CD4-positive, alpha-beta memory T cell (primary cell): ENCODE data around the gene RPA1. TPM values are rescaled to one million over a fixed set of nuclear protein-coding genes. Genes with fewer than 3 reads are reported as not detected.
"Not testable (repeated sequence)": the region's sequence is repeated elsewhere in the genome, so short reads cannot be mapped to it uniquely, and the experiment has no call there.

Experiments
- CTCF ChIA-PET: fragments of 350-600 bp; sonication (Branson Sonifier 250); formaldehyde crosslinking; loops from one replicate; lab custom pipeline; 2021; ENCODE audit warnings: inconsistent platforms; ENCODE audit not compliant: partially characterized antibody; lab: Charles Lee
- POLR2A ChIA-PET: fragments of 350-600 bp; sonication (Branson Sonifier 250); formaldehyde crosslinking; loops from one replicate; lab custom pipeline; 2021; ENCODE audit not compliant: partially characterized antibody; lab: Charles Lee
- DNase-seq, 5 donors: peaks; one replicate each; pipeline versions ENCODE4 v3.0.0 to v3.0.0-alpha.2; 2020 to 2022; ENCODE audit warnings: mixed read lengths in 1 of 5
- H3K27ac ChIP-seq: one replicate; pipeline ENCODE4 v1.7.0; 2013; ENCODE audit warnings: low read depth, low read length
- H3K27me3 ChIP-seq: 2 replicates; pipeline ENCODE4 v1.7.0; 2013; ENCODE audit warnings: mild to moderate bottlenecking, low read length, moderate library complexity; ENCODE audit not compliant: insufficient read depth
- H3K36me3 ChIP-seq: 2 replicates; pipeline ENCODE4 v1.7.0; 2013; ENCODE audit warnings: mild to moderate bottlenecking, low read length, moderate library complexity; ENCODE audit not compliant: insufficient read depth
- H3K4me1 ChIP-seq: 2 replicates; pipeline ENCODE4 v1.7.0; 2013; ENCODE audit warnings: mild to moderate bottlenecking, low read length, moderate library complexity; ENCODE audit not compliant: insufficient read depth
- H3K4me3 ChIP-seq, 2 donors: one replicate each; pipeline ENCODE4 v1.7.0; 2013; ENCODE audit warnings: low read length in 2 of 2, mild to moderate bottlenecking in 1 of 2
- H3K9me3 ChIP-seq, 2 donors: one replicate each; pipeline ENCODE4 v1.7.0; 2013; ENCODE audit warnings: low read length in 2 of 2, control low read depth in 1 of 2; ENCODE audit not compliant: control insufficient read depth in 1 of 2
- H3K27ac Mint-ChIP-seq, 7 donors: one replicate each; pipeline ENCODE4 v1.8.0; 2020 to 2021; ENCODE audit warnings: mixed read lengths in 7 of 7, mild to moderate bottlenecking in 6 of 7, inconsistent platforms in 3 of 7, moderate library complexity in 3 of 7
- H3K27me3 Mint-ChIP-seq, 2 donors: one replicate each; pipeline ENCODE4 v1.8.0; 2020 to 2021; ENCODE audit warnings: mixed read lengths in 2 of 2
- H3K36me3 Mint-ChIP-seq, 2 donors: one replicate each; pipeline ENCODE4 v1.8.0; 2020 to 2021; ENCODE audit warnings: mixed read lengths in 2 of 2, inconsistent platforms in 1 of 2, mild to moderate bottlenecking in 1 of 2
- H3K4me1 Mint-ChIP-seq, 4 donors: one replicate each; pipeline ENCODE4 v1.8.0; 2020 to 2021; ENCODE audit warnings: mixed read lengths in 4 of 4, mild to moderate bottlenecking in 1 of 4
- H3K4me3 Mint-ChIP-seq, 8 donors: one replicate each; pipeline ENCODE4 v1.8.0; 2020 to 2021; ENCODE audit warnings: mixed read lengths in 8 of 8, mild to moderate bottlenecking in 7 of 8, moderate library complexity in 6 of 8, inconsistent platforms in 3 of 8
- H3K9me3 Mint-ChIP-seq, 8 donors: one replicate each; pipeline ENCODE4 v1.8.0; 2020 to 2021; ENCODE audit warnings: mixed read lengths in 8 of 8, mild to moderate bottlenecking in 5 of 8, inconsistent platforms in 3 of 8, moderate library complexity in 1 of 8
- intact Hi-C: fragments of 100-400 bp; cut with micrococcal nuclease; formaldehyde crosslinking; loops from one replicate; pipeline ENCODE4 v1.15.1; 2023
- polyA plus RNA-seq, 2 donors: library from polyadenylated mRNA; unstranded; fragments of 300-500 nt; fragmentation: Illumina TruSeq; gene quantifications; one replicate each; pipeline ENCODE4 v1.2.3, GENCODE V29; 2021
- total RNA-seq, 2 experiments: library from RNA; stranded (reverse); gene quantifications; one replicate each; pipeline ENCODE4 v1.2.3, GENCODE V29; 2021

The RPA1 gene
- total and polyA plus RNA-seq, 4 experiments from 2014 or later, result 95.4 to 119 (median 107) TPM

- H3K4me1 Mint-ChIP-seq, result peaks cover 30 to 69% (median 45%) of the 10 kb centered on the region in 4 donors
- peak overlapping the region in 6 of 7 donors; percentile 1 to 88 (median 56) for H3K27ac Mint-ChIP-seq
- ChIA-PET POLR2A (interaction anchor here (0.6 to 1.5 kb wide), 3 partner anchors 11 to 118 kb away, joined by 3 to 6 read pairs (median 4); no protein-coding TSS in a partner anchor), CTCF (interaction anchor here (1.0 to 1.3 kb wide), 2 partner anchors 15 to 118 kb away, joined by 3 to 5 read pairs; no protein-coding TSS in a partner anchor)
- peak overlapping the region in 6 of 8 donors; percentile 6 to 55 (median 19) for H3K4me3 Mint-ChIP-seq
- Histone ChIP-seq H3K9me3 (no peaks in the 10 kb centered on the region), H3K36me3 (peaks cover 4% of the 10 kb centered on the region), H3K4me1 (peaks cover 47% of the 10 kb centered on the region), H3K27ac (no peak overlapping the region), H3K4me3 (no peak overlapping the region), H3K27me3 (no peaks in the 10 kb centered on the region)
- intact Hi-C loops, result loop anchor here (5.0 kb wide), 2 partner anchors 38 to 208 kb away; partner anchors contain the start of gene OVCA2
- no peaks in the 10 kb centered on the region for H3K27me3 Mint-ChIP-seq
- peak in 3 of 5 donors; percentile 9 to 34 (median 23) for DNase-seq
- H3K9me3 Mint-ChIP-seq, result no peaks in the 10 kb centered on the region
- peaks cover 17 to 29% of the 10 kb centered on the region in 2 donors for H3K36me3 Mint-ChIP-seq
Measured at GRCh38 chr17:1834380-1835149, 4.8 kb downstream of the RPA1 start.

DNA sequence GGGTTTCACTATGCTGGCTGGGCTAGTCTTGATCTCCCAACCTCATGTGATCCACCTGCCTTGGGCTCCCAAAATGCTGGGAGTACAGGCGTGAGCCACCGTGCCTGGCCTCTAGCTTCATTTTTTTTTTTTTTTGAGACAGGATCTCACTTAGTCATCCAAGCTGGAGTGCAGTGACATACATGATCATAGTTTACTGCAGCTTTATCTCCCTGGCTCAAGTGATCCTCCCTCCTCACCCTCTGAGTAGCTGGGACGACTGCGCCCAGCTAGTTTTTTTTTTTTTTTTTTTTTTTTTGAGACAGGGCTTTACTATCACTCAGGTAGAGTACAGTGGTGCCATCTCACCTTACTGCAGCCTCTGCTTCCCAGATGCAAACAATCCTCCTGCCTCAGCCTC lies 9.7 kb downstream of the RPA1 start:
- Mint-ChIP-seq H3K9me3 (no peaks in the 10 kb centered on the region), H3K27ac (peak overlapping the region in 1 of 7 donors; percentile 30), H3K36me3 (peaks cover 34 to 37% of the 10 kb centered on the region in 2 donors), H3K27me3 (no peaks in the 10 kb centered on the region), H3K4me3 (no peak overlapping the region), H3K4me1 (peaks cover 17 to 46% (median 20%) of the 10 kb centered on the region in 4 donors)
- CTCF ChIA-PET, result interaction anchor here (0.6 to 1.4 kb wide), 4 partner anchors 25 to 169 kb away, joined by 3 read pairs; no protein-coding TSS in a partner anchor
- POLR2A ChIA-PET, result interaction anchor here (0.6 to 2.9 kb wide), 3 partner anchors 10 to 16 kb away, joined by 3 to 11 read pairs (median 3); partner anchors contain the start of genes RPA1 and SMYD4
- no peak for DNase-seq
- Histone ChIP-seq H3K27ac (no peak overlapping the region), H3K27me3 (no peaks in the 10 kb centered on the region), H3K4me1 (peaks cover 8% of the 10 kb centered on the region), H3K4me3 (no peak overlapping the region), H3K36me3 (peaks cover 21% of the 10 kb centered on the region), H3K9me3 (no peaks in the 10 kb centered on the region)
- intact Hi-C loops, result no loop called here

- peaks cover 39% of the 10 kb centered on the region for H3K36me3 ChIP-seq
- POLR2A ChIA-PET, result no interaction called here
- DNase-seq, result no peak
- Mint-ChIP-seq H3K9me3 (no peaks in the 10 kb centered on the region), H3K27ac (peak overlapping the region in 1 of 7 donors; percentile 47), H3K4me3 (no peak overlapping the region), H3K36me3 (peaks cover 35 to 51% of the 10 kb centered on the region in 2 donors), H3K4me1 (peaks cover 5 to 22% (median 6%) of the 10 kb centered on the region in 4 donors), H3K27me3 (no peaks in the 10 kb centered on the region)
- H3K9me3 ChIP-seq, result no peaks in the 10 kb centered on the region
- H3K27me3 ChIP-seq, result no peaks in the 10 kb centered on the region
- CTCF ChIA-PET, result interaction anchor here (0.9 to 1.1 kb wide), 2 partner anchors 21 to 123 kb away, joined by 3 to 5 read pairs; no protein-coding TSS in a partner anchor
- H3K4me3 ChIP-seq, result no peak overlapping the region
- no peak overlapping the region for H3K27ac ChIP-seq
- no peaks in the 10 kb centered on the region for H3K4me1 ChIP-seq
- intact Hi-C loops, result no loop called here
Measured at GRCh38 chr17:1843947-1844346, 14.1 kb downstream of the RPA1 start.

DNA sequence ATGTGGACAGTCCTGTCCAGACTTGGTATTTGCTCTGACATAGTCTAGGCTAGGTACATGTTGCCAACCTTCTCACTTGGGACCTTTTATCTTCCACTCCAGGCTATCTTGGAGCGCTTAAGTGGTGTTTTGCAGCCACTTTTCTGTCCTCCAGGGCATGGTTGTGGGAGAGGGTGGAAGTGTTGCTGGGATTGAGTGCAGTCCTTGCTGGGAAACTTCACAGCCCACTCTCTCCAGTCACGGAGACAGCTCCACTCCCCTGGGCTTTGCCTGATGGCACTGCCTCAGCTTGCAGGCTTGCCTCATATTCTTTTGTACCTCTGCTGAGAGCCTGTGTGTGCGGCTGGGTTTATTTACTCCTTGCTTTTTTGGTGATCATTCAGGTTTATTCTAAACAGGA lies 17.4 kb downstream of the RPA1 start:
- Mint-ChIP-seq H3K9me3 (no peaks in the 10 kb centered on the region), H3K27ac (peak overlapping the region in 2 of 7 donors; percentile 54 to 67)
- CTCF ChIA-PET, result no interaction called here

DNA sequence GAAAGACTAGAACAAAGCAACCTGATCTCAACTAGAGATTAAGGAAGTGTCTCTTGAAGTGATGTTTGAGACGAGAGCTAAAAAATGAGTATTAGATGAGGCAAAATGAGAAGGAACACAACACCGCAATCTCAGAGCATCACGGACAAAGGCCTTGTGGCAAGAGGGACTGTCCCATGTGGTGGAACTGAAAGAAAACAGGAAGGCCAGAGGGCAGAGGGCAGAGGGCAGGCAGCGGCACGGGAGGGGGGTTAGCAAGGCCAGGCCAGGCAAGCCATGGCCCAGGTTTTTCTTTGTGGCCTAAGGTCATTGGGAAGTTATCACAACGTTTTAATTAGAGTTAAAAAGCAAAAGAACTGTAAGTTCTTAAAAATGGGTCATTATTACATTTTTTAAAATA lies 22.5 kb downstream of the RPA1 start:
- Histone ChIP-seq H3K36me3 (peaks cover 21% of the 10 kb centered on the region), H3K9me3 (no peaks in the 10 kb centered on the region), H3K4me1 (no peaks in the 10 kb centered on the region), H3K27ac (no peak overlapping the region), H3K27me3 (no peaks in the 10 kb centered on the region), H3K4me3 (no peak overlapping the region)
- Mint-ChIP-seq H3K4me1 (peaks cover 5 to 11% (median 8%) of the 10 kb centered on the region in 4 donors), H3K36me3 (peaks cover 37 to 63% of the 10 kb centered on the region in 2 donors), H3K27ac (peak overlapping the region; percentile 26 to 92 (median 76)), H3K27me3 (no peaks in the 10 kb centered on the region), H3K9me3 (no peaks in the 10 kb centered on the region), H3K4me3 (no peak overlapping the region)
- ChIA-PET CTCF (interaction anchor here (1.2 kb wide), 1 partner anchor 183 kb away, joined by 3 read pairs; no protein-coding TSS in a partner anchor), POLR2A (no interaction called here)
- intact Hi-C loops, result no loop called here
- DNase-seq, result no peak

More for the DNA sequence above, 17.4 kb downstream of the RPA1 start:
- Histone ChIP-seq H3K4me3 (no peak overlapping the region), H3K27ac (no peak overlapping the region), H3K9me3 (no peaks in the 10 kb centered on the region), H3K36me3 (peaks cover 45% of the 10 kb centered on the region), H3K27me3 (no peaks in the 10 kb centered on the region), H3K4me1 (no peaks in the 10 kb centered on the region)
- no peak for DNase-seq
- Mint-ChIP-seq H3K4me1 (peaks cover 2 to 16% (median 7%) of the 10 kb centered on the region in 4 donors), H3K4me3 (no peak overlapping the region), H3K36me3 (peaks cover 46 to 67% of the 10 kb centered on the region in 2 donors), H3K27me3 (no peaks in the 10 kb centered on the region)
- POLR2A ChIA-PET, result interaction anchor here (1.6 kb wide), 1 partner anchor 130 kb away, joined by 4 read pairs; no protein-coding TSS in a partner anchor
- intact Hi-C loops, result no loop called here

- no peaks in the 10 kb centered on the region for H3K9me3 Mint-ChIP-seq
Measured at GRCh38 chr17:1853698-1854097, 23.9 kb downstream of the RPA1 start.

DNA sequence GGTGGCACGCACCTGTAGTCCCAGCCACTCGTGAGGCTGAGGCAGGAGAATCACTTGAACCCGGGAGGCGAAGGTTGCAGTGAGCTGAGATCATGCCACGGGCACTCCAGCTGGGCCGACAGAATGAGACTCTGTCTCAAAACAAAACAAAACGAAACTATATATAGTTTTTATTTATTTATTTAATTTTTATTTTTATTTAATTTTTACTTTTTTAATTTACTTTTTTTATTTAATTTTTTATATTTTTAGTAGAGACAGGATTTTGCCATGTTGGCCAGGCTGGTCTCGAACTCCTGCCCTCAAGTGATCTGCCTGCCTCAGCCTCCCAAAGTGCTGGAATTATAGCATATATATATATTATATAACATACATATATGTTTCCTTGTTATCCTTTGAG lies 26.7 kb downstream of the RPA1 start:
- H3K9me3 Mint-ChIP-seq, H3K27ac ChIP-seq, H3K27me3 Mint-ChIP-seq, H3K4me1 ChIP-seq, DNase-seq, H3K9me3 ChIP-seq, H3K4me3 ChIP-seq, H3K27me3 ChIP-seq, intact Hi-C loops, H3K4me3 Mint-ChIP-seq, POLR2A ChIA-PET: not testable (repeated sequence)
- Mint-ChIP-seq H3K36me3 (peaks cover 40 to 63% of the 10 kb centered on the region in 2 donors), H3K27ac (peak overlapping the region in 1 of 7 donors; percentile 30), H3K4me1 (peaks cover 5 to 11% (median 8%) of the 10 kb centered on the region in 4 donors)
- H3K36me3 ChIP-seq, result peaks cover 20% of the 10 kb centered on the region
- CTCF ChIA-PET, result interaction anchor here (0.7 to 1.8 kb wide), 2 partner anchors 9 to 117 kb away, joined by 4 read pairs; no protein-coding TSS in a partner anchor

More at GRCh38 chr17:1853698-1854097, 23.9 kb downstream of the RPA1 start:
- Histone ChIP-seq H3K27me3 (no peaks in the 10 kb centered on the region), H3K4me3 (no peak overlapping the region), H3K36me3 (peaks cover 20% of the 10 kb centered on the region), H3K9me3 (no peaks in the 10 kb centered on the region), H3K27ac (no peak overlapping the region), H3K4me1 (no peaks in the 10 kb centered on the region)
- Mint-ChIP-seq H3K4me3 (no peak overlapping the region), H3K36me3 (peaks cover 37 to 59% of the 10 kb centered on the region in 2 donors), H3K4me1 (peaks cover 5 to 11% (median 9%) of the 10 kb centered on the region in 4 donors), H3K27ac (peak overlapping the region in 2 of 7 donors; percentile 15 to 28), H3K27me3 (no peaks in the 10 kb centered on the region)
- ChIA-PET POLR2A (no interaction called here), CTCF (no interaction called here)
- DNase-seq, result no peak
- intact Hi-C loops, result no loop called here
